Smooth muscle cell (in vitro differentiated cells): ENCODE results near the gene TMEM135. TPM values are rescaled to one million over a fixed set of nuclear protein-coding genes. Genes with fewer than 3 reads are reported as not detected.
"Not testable (repeated sequence)": the region's sequence is repeated elsewhere in the genome, so short reads cannot be mapped to it uniquely, and the experiment has no call there.

ENCODE experiments used
- DNase-seq: peaks from one replicate; lab custom pipeline; 2025; ENCODE audit not compliant: unreplicated experiment; lab: John Stamatoyannopoulos, UW
- H2AFZ ChIP-seq: fragments of 200-600 bp; sonication (generic); 2 replicates; pipeline ENCODE4 v1.6.0; 2016; ENCODE audit warnings: antibody characterized with exemption, low read depth, mild to moderate bottlenecking
- H3F3A ChIP-seq: fragments of 200-600 bp; sonication (generic); 2 replicates; pipeline ENCODE4 v1.6.0; 2017; ENCODE audit warnings: antibody characterized with exemption, low read depth
- H3K27ac ChIP-seq: fragments of 200-600 bp; sonication (generic); 2 replicates; pipeline ENCODE4 v1.5.1; 2016; ENCODE audit warnings: low read depth, mild to moderate bottlenecking
- H3K27me3 ChIP-seq: fragments of 200-600 bp; sonication (generic); 2 replicates; pipeline ENCODE4 v1.6.1; 2016; ENCODE audit warnings: low read depth, mild to moderate bottlenecking
- H3K36me3 ChIP-seq: fragments of 200-600 bp; sonication (generic); 2 replicates; pipeline ENCODE4 v1.5.1; 2016; ENCODE audit warnings: low read depth
- H3K4me1 ChIP-seq: fragments of 200-600 bp; sonication (generic); 2 replicates; pipeline ENCODE4 v1.5.1; 2016; ENCODE audit warnings: low read depth
- H3K4me2 ChIP-seq: fragments of 200-600 bp; sonication (generic); 2 replicates; pipeline ENCODE4 v1.6.0; 2016; ENCODE audit warnings: mild to moderate bottlenecking
- H3K4me3 ChIP-seq: fragments of 200-600 bp; sonication (generic); 2 replicates; pipeline ENCODE4 v1.5.1; 2016; ENCODE audit warnings: mild to moderate bottlenecking
- H3K79me2 ChIP-seq: fragments of 200-600 bp; sonication (generic); 2 replicates; pipeline ENCODE4 v1.6.0; 2016; ENCODE audit warnings: low read depth, mild to moderate bottlenecking
- H3K9ac ChIP-seq: fragments of 200-600 bp; sonication (generic); 2 replicates; pipeline ENCODE4 v1.6.0; 2016; ENCODE audit warnings: low read depth
- H3K9me3 ChIP-seq: fragments of 200-600 bp; sonication (generic); replicated peaks from 2 replicates; pipeline ENCODE4 v1.5.1; 2016; ENCODE audit warnings: low read depth
- H4K20me1 ChIP-seq: fragments of 200-600 bp; sonication (generic); 2 replicates; pipeline ENCODE4 v1.6.0; 2016; ENCODE audit warnings: low read depth
- CTCF ChIP-seq: fragments of 200-600 bp; sonication (generic); IDR thresholded peaks from 2 replicates; pipeline ENCODE4 v1.5.1; 2017; ENCODE audit warnings: borderline replicate concordance, mild to moderate bottlenecking, antibody characterized with exemption; ENCODE audit not compliant: insufficient read depth, poor library complexity, severe bottlenecking
- WGBS: methylation state at CpG from one replicate; pipeline ENCODE4 v1.1.7; 2016; ENCODE audit warnings: low lambda C conversion rate; 5-methylcytosine and 5-hydroxymethylcytosine counted together
- polyA plus RNA-seq: library from polyadenylated mRNA; unstranded; fragments of >200 nt; fragmentation: Nextera tagmentation; extraction: Ambion mirVana; gene quantifications from 2 replicates; pipeline ENCODE4 v1.2.1, GENCODE V29; 2016
- total RNA-seq: library from RNA; depleted of rRNA; stranded (reverse); fragments of >200 nt; gene quantifications from 2 replicates; pipeline ENCODE4 v1.2.3, GENCODE V29; 2014

TMEM135 gene
- total and polyA plus RNA-seq, 2 experiments from 2014 or later = 12.4 to 21.7 TPM

DNA sequence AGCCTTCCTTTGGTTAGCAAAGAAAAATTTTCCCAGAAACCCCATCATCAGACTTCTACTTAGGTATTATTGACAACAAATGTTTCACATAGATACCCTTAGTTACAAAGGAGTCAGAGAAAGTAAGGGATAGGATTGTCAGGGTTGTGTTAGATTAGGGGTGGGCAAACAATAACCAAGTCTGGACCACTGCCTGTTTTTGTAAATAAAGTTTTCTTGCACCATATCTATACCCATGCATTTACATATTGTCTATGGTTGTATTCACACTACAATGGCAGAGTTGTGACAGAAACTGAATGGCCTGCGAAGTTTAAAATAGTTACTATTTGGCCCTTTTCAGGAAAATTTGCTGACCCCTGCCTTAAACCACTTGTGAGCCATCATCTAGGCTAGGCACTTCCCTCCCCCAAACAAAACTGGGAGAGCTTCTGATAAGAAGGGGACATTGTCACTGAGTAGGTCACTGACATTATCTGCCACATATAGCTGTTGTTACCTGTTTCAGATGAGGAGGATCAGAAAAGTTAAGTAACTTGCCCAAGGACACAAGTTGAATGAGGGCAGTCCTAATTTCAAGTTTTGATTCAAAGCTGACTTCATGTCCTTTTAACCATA lies 40.7 kb upstream of the TMEM135 start:
- no peaks in the 10 kb centered on the region for H4K20me1 ChIP-seq
- H3F3A ChIP-seq = no peaks in the 10 kb centered on the region
- no peak overlapping the region for H3K27ac ChIP-seq
- no peaks in the 10 kb centered on the region for H3K27me3 ChIP-seq
- H3K9ac ChIP-seq = no peak overlapping the region
- no peak for TF ChIP-seq CTCF
- no peak for DNase-seq
- H3K4me3 ChIP-seq = no peak overlapping the region
- no peak overlapping the region for H2AFZ ChIP-seq
- WGBS = 100% methylated on average over 1 of the region's 1 CpG
- H3K36me3 ChIP-seq = no peaks in the 10 kb centered on the region
- no peak overlapping the region for H3K4me2 ChIP-seq
- H3K9me3 ChIP-seq = no peaks in the 10 kb centered on the region
- H3K79me2 ChIP-seq = no peaks in the 10 kb centered on the region
- peaks cover 10% of the 10 kb centered on the region for H3K4me1 ChIP-seq

DNA sequence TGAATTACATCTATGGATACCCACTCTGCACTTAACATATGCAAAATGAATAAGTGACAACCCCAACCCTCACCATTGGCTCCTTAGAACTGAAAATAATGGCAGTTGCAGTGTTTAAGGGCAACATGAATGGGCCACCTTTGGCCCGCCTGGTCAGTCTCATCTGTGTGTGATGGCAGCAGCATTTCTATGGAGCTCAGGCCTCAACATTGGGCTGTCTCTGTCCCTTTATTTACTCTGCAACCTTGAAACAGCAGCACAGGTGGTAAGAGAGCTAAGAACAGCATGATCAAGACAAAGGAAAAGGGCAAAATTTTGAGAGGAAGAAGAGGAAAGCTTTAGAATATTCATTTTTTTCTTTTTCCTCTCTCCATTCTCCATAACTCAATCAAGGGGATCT lies 38.3 kb upstream of the TMEM135 start:
- peaks cover 10% of the 10 kb centered on the region for H3K4me1 ChIP-seq
- H3K9me3 ChIP-seq = no peaks in the 10 kb centered on the region
- H3F3A ChIP-seq = no peaks in the 10 kb centered on the region
- TF ChIP-seq CTCF = no peak
- no peak overlapping the region for H3K4me2 ChIP-seq
- no peaks in the 10 kb centered on the region for H4K20me1 ChIP-seq
- no peak overlapping the region for H3K9ac ChIP-seq
- no peak for DNase-seq
- H3K27ac ChIP-seq = no peak overlapping the region
- 96% methylated on average over 1 of the region's 1 CpG for WGBS
- H3K79me2 ChIP-seq = no peaks in the 10 kb centered on the region
- H3K27me3 ChIP-seq = no peaks in the 10 kb centered on the region
- no peaks in the 10 kb centered on the region for H3K36me3 ChIP-seq
- H2AFZ ChIP-seq = no peak overlapping the region
- H3K4me3 ChIP-seq = no peak overlapping the region

- no peaks in the 10 kb centered on the region for H3K27me3 ChIP-seq
- no peaks in the 10 kb centered on the region for H3F3A ChIP-seq
- H4K20me1 ChIP-seq = no peaks in the 10 kb centered on the region
- TF ChIP-seq CTCF = no peak
- DNase-seq = no peak
- H2AFZ ChIP-seq = no peak overlapping the region
- peaks cover 10% of the 10 kb centered on the region for H3K4me1 ChIP-seq
- H3K4me2 ChIP-seq = no peak overlapping the region
- H3K9me3 ChIP-seq = no peaks in the 10 kb centered on the region
- H3K27ac ChIP-seq = no peak overlapping the region
- no peak overlapping the region for H3K4me3 ChIP-seq
- no peaks in the 10 kb centered on the region for H3K36me3 ChIP-seq
- H3K79me2 ChIP-seq = no peaks in the 10 kb centered on the region
- 37% methylated on average over 5 of the region's 5 CpGs for WGBS
- H3K9ac ChIP-seq = no peak overlapping the region
These were observed 37.6 kb upstream of the TMEM135 start for GRCh38 chr11:86999859-87000753.

- Histone ChIP-seq H3K9me3 (no peaks in the 10 kb centered on the region), H3K4me3 (no peak overlapping the region), H3K4me2 (no peak overlapping the region), H3F3A (no peaks in the 10 kb centered on the region), H3K9ac (no peak overlapping the region), H4K20me1 (no peaks in the 10 kb centered on the region), H3K36me3 (no peaks in the 10 kb centered on the region), H3K27me3 (no peaks in the 10 kb centered on the region), H3K79me2 (no peaks in the 10 kb centered on the region), H3K27ac (no peak overlapping the region), H2AFZ (no peak overlapping the region), H3K4me1 (peaks cover 10% of the 10 kb centered on the region)
- no peak for DNase-seq
- 87% methylated on average over 1 of the region's 1 CpG for WGBS
- no peak for TF ChIP-seq CTCF
These were observed 34.8 kb upstream of the TMEM135 start for GRCh38 chr11:87002918-87003317.

- H3K36me3 ChIP-seq, H3K79me2 ChIP-seq, H3K27me3 ChIP-seq, H3K27ac ChIP-seq, DNase-seq, H2AFZ ChIP-seq, H3F3A ChIP-seq, H3K9me3 ChIP-seq, H4K20me1 ChIP-seq, H3K4me3 ChIP-seq, H3K9ac ChIP-seq, H3K4me2 ChIP-seq: not testable (repeated sequence)
- 96% methylated on average over 4 of the region's 4 CpGs for WGBS
- H3K4me1 ChIP-seq = peaks cover 10% of the 10 kb centered on the region
These were observed 33.5 kb upstream of the TMEM135 start for GRCh38 chr11:87004281-87004680.
